HEK293 (cell line): ENCODE results near the gene RIN3.

Source experiments
- CTCF ChIA-PET: fragments of 350-600 bp; formaldehyde crosslinking; extraction: SDS; loops from one replicate; lab custom pipeline; 2021; ENCODE audit warnings: antibody characterized with exemption; lab: Yijun Ruan, JAX
- POLR2A ChIA-PET: fragments of 300-600 bp; formaldehyde crosslinking; extraction: SDS; loops from one replicate; lab custom pipeline; 2020; ENCODE audit warnings: antibody characterized with exemption, inconsistent platforms; lab: Yijun Ruan, JAX
- H3K27ac ChIP-seq: fragments of 200-500 bp; sonication (Bioruptor generic); 2 replicates; pipeline ENCODE4 v1.5.1; 2014; ENCODE audit warnings: low read depth, low read length, control low read depth, inconsistent platforms; ENCODE audit errors: extremely low read depth
- H3K36me3 ChIP-seq, 2 experiments: fragments of 200-500 bp in 1 of 2; sonication (Bioruptor generic) in 1 of 2; 1 replicate in 1 of 2; 2 replicates in 1 of 2; pipeline ENCODE4 v1.5.1; 2014 to 2017; ENCODE audit warnings: inconsistent platforms in 2 of 2, low read length in 2 of 2; ENCODE audit not compliant: control insufficient read depth in 2 of 2, insufficient read depth in 1 of 2
- H3K4me1 ChIP-seq: fragments of 200-500 bp; sonication (Bioruptor generic); 2 replicates; pipeline ENCODE4 v1.5.1; 2014; ENCODE audit warnings: mild to moderate bottlenecking, low read length, inconsistent platforms; ENCODE audit not compliant: control insufficient read depth, insufficient read depth
- H3K4me3 ChIP-seq: 2 replicates; pipeline ENCODE4 v1.5.1; 2011; ENCODE audit warnings: low read depth, mild to moderate bottlenecking, control low read depth, low read length, moderate library complexity
- H3K9me3 ChIP-seq: fragments of 200-500 bp; sonication (Bioruptor generic); 2 replicates; pipeline ENCODE4 v1.5.1; 2014; ENCODE audit warnings: low read depth, low read length, inconsistent platforms; ENCODE audit not compliant: control insufficient read depth, insufficient read depth
- CTCF ChIP-seq: fragments of 450-650 bp; formaldehyde crosslinking; IDR thresholded peaks from 2 replicates; pipeline ENCODE4 v1.5.1; 2016; ENCODE audit warnings: missing biosample characterization, missing genetic modification characterization
- GLI4 ChIP-seq: fragments of 450-650 bp; formaldehyde crosslinking; IDR thresholded peaks from 2 replicates; pipeline ENCODE4 v1.5.1; 2016; ENCODE audit warnings: missing biosample characterization, missing genetic modification characterization
- KLF10 ChIP-seq: fragments of 450-650 bp; IDR thresholded peaks from 2 replicates; pipeline ENCODE4 v1.5.1; 2018; ENCODE audit warnings: missing biosample characterization, mild to moderate bottlenecking, missing genetic modification characterization
- ZBTB6 ChIP-seq: fragments of 450-650 bp; formaldehyde crosslinking; IDR thresholded peaks from 2 replicates; pipeline ENCODE4 v1.5.1; 2017; ENCODE audit warnings: missing biosample characterization, missing genetic modification characterization
- ZFP41 ChIP-seq: fragments of 450-650 bp; formaldehyde crosslinking; IDR thresholded peaks from 2 replicates; pipeline ENCODE4 v1.5.1; 2016; ENCODE audit warnings: missing biosample characterization, missing genetic modification characterization, borderline replicate concordance
- ZNF133 ChIP-seq: fragments of 450-650 bp; formaldehyde crosslinking; IDR thresholded peaks from 2 replicates; pipeline ENCODE4 v1.5.1; 2016; ENCODE audit warnings: missing biosample characterization, missing genetic modification characterization
- ZNF16 ChIP-seq: fragments of 450-650 bp; formaldehyde crosslinking; IDR thresholded peaks from 2 replicates; pipeline ENCODE4 v1.5.1; 2016; ENCODE audit warnings: low read depth, missing biosample characterization, missing genetic modification characterization
- ZNF174 ChIP-seq: fragments of 450-650 bp; formaldehyde crosslinking; IDR thresholded peaks from 2 replicates; pipeline ENCODE4 v1.5.0; 2017; ENCODE audit warnings: missing biosample characterization, mild to moderate bottlenecking, missing genetic modification characterization
- ZNF184 ChIP-seq: fragments of 450-650 bp; IDR thresholded peaks from 2 replicates; pipeline ENCODE4 v1.5.1; 2018; ENCODE audit warnings: missing biosample characterization, mild to moderate bottlenecking, missing genetic modification characterization
- ZNF211 ChIP-seq: fragments of 450-650 bp; formaldehyde crosslinking; IDR thresholded peaks from 2 replicates; pipeline ENCODE4 v1.5.1; 2016; ENCODE audit warnings: low read depth, missing biosample characterization, missing genetic modification characterization
- ZNF214 ChIP-seq: fragments of 450-650 bp; formaldehyde crosslinking; IDR thresholded peaks from 2 replicates; pipeline ENCODE4 v1.5.1; 2017; ENCODE audit warnings: missing biosample characterization, mild to moderate bottlenecking, missing genetic modification characterization, borderline replicate concordance
- ZNF248 ChIP-seq: fragments of 450-650 bp; formaldehyde crosslinking; IDR thresholded peaks from 2 replicates; pipeline ENCODE4 v1.5.1; 2017; ENCODE audit warnings: missing biosample characterization, missing genetic modification characterization
- ZNF366 ChIP-seq: fragments of 450-650 bp; formaldehyde crosslinking; conservative IDR thresholded peaks from 2 replicates; pipeline ENCODE4 v1.5.1; 2016; ENCODE audit warnings: missing biosample characterization, missing genetic modification characterization
- ZNF423 ChIP-seq: fragments of 450-650 bp; formaldehyde crosslinking; IDR thresholded peaks from 2 replicates; pipeline ENCODE4 v1.5.1; 2016; ENCODE audit warnings: missing biosample characterization, missing genetic modification characterization
- ZNF560 ChIP-seq: fragments of 450-650 bp; formaldehyde crosslinking; IDR thresholded peaks from 2 replicates; pipeline ENCODE4 v1.5.1; 2017; ENCODE audit warnings: missing biosample characterization, missing genetic modification characterization, borderline replicate concordance
- ZNF623 ChIP-seq: fragments of 450-650 bp; formaldehyde crosslinking; IDR thresholded peaks from 2 replicates; pipeline ENCODE4 v1.5.1; 2016; ENCODE audit warnings: missing biosample characterization, missing genetic modification characterization
- ZNF624 ChIP-seq: fragments of 450-650 bp; formaldehyde crosslinking; IDR thresholded peaks from 2 replicates; pipeline ENCODE4 v1.5.1; 2017; ENCODE audit warnings: missing biosample characterization, missing genetic modification characterization
- ZNF670 ChIP-seq: fragments of 450-650 bp; formaldehyde crosslinking; IDR thresholded peaks from 2 replicates; pipeline ENCODE4 v1.5.1; 2016; ENCODE audit warnings: missing biosample characterization, missing genetic modification characterization, low read depth
- ZNF692 ChIP-seq: fragments of 450-650 bp; formaldehyde crosslinking; IDR thresholded peaks from 2 replicates; pipeline ENCODE4 v1.5.1; 2016; ENCODE audit warnings: missing biosample characterization, missing genetic modification characterization
- ZNF704 ChIP-seq: fragments of 450-650 bp; formaldehyde crosslinking; IDR thresholded peaks from 2 replicates; pipeline ENCODE4 v1.5.1; 2016; ENCODE audit warnings: missing biosample characterization, missing genetic modification characterization
- ZNF76 ChIP-seq: fragments of 450-650 bp; formaldehyde crosslinking; IDR thresholded peaks from 2 replicates; pipeline ENCODE4; 2016; ENCODE audit warnings: low read depth, missing biosample characterization, missing genetic modification characterization, borderline replicate concordance
- ZNF777 ChIP-seq: fragments of 450-650 bp; formaldehyde crosslinking; IDR thresholded peaks from 2 replicates; pipeline ENCODE4 v1.5.1; 2017; ENCODE audit warnings: missing biosample characterization, missing genetic modification characterization, borderline replicate concordance
- ZNF843 ChIP-seq: fragments of 450-650 bp; formaldehyde crosslinking; IDR thresholded peaks from 2 replicates; pipeline ENCODE4 v1.5.1; 2016; ENCODE audit warnings: missing biosample characterization, missing genetic modification characterization
- TF ChIP-seq, protein P1 (sequence below): fragments of 450-650 bp; formaldehyde crosslinking; IDR thresholded peaks from 2 replicates; pipeline ENCODE4; 2016; ENCODE audit warnings: missing biosample characterization, missing genetic modification characterization

Gene RIN3

GRCh38 chr14:92542766-92543554, 29.4 kb downstream of the RIN3 start (continued):
- TF ChIP-seq, protein P1, sequence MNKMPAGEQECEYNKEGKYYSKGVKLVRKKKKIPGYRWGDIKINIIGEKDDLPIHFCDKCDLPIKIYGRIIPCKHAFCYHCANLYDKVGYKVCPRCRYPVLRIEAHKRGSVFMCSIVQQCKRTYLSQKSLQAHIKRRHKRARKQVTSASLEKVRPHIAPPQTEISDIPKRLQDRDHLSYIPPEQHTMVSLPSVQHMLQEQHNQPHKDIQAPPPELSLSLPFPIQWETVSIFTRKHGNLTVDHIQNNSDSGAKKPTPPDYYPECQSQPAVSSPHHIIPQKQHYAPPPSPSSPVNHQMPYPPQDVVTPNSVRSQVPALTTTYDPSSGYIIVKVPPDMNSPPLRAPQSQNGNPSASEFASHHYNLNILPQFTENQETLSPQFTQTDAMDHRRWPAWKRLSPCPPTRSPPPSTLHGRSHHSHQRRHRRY (tag by site-specific recombination): no peak
- TF ChIP-seq ZNF76 (tag by site-specific recombination) (no peak), ZNF670 (tag by site-specific recombination) (no peak), ZNF184 (tag by site-specific recombination) (no peak)

GRCh38 chr14:92544051-92544720, 30.6 kb downstream of the RIN3 start:
- H3K27ac ChIP-seq: no peak overlapping the region
- CTCF ChIA-PET: no interaction called here
- no peak overlapping the region for H3K4me3 ChIP-seq
- H3K4me1 ChIP-seq: no peaks in the 10 kb centered on the region
- POLR2A ChIA-PET: no interaction called here
- TF ChIP-seq KLF10 (no peak), ZNF133 (tag by site-specific recombination) (no peak), ZNF16 (tag by site-specific recombination) (no peak), ZNF211 (tag by site-specific recombination) (no peak), CTCF (no peak), ZNF624 (tag by site-specific recombination) (no peak), ZNF692 (tag by site-specific recombination) (no peak), ZNF174 (tag by site-specific recombination) (no peak), ZNF704 (no peak), ZBTB6 (tag by site-specific recombination) (no peak), ZNF843 (tag by site-specific recombination) (no peak), ZFP41 (tag by site-specific recombination) (no peak), ZNF560 (no peak), ZNF214 (tag by site-specific recombination) (no peak), ZNF777 (tag by site-specific recombination) (no peak), ZNF423 (tag by site-specific recombination) (no peak), ZNF366 (tag by site-specific recombination) (no peak), GLI4 (no peak), ZNF248 (no peak), ZNF623 (no peak)
- no peaks in the 10 kb centered on the region for H3K9me3 ChIP-seq
- H3K36me3 ChIP-seq: no peaks in the 10 kb centered on the region
